GM18909 (cell line): ENCODE data around the gene CIC.

Source experiments
- ATAC-seq: cut with Tn5 transposase; IDR thresholded peaks from one replicate; pipeline ENCODE4 v1.9.1; 2021; ENCODE audit warnings: mild to moderate bottlenecking; ENCODE audit not compliant: unreplicated experiment, poor library complexity

Gene CIC

DNA sequence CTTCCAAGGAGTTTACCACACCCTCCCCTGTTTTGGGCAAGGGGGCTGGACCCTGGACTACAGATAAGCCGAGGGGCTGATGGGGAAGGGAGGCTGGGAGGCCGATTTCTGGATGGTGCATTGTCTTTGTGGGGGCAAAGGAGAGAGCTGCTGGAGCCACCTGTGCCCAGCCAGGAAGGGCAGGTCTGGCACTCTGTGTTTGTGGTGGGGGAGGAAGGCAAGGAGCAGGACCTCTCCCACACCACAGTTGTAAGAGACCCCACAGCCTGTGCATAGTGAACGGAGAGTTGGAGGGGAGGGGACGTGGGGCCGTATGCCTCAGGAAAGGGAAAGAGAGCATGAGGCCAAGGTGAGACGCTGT lies 16.9 kb downstream of the CIC start:
- no peak for ATAC-seq

GRCh38 chr19:42286349-42287016 lies 17.4 kb downstream of the CIC start:
- ATAC-seq, result no peak

DNA sequence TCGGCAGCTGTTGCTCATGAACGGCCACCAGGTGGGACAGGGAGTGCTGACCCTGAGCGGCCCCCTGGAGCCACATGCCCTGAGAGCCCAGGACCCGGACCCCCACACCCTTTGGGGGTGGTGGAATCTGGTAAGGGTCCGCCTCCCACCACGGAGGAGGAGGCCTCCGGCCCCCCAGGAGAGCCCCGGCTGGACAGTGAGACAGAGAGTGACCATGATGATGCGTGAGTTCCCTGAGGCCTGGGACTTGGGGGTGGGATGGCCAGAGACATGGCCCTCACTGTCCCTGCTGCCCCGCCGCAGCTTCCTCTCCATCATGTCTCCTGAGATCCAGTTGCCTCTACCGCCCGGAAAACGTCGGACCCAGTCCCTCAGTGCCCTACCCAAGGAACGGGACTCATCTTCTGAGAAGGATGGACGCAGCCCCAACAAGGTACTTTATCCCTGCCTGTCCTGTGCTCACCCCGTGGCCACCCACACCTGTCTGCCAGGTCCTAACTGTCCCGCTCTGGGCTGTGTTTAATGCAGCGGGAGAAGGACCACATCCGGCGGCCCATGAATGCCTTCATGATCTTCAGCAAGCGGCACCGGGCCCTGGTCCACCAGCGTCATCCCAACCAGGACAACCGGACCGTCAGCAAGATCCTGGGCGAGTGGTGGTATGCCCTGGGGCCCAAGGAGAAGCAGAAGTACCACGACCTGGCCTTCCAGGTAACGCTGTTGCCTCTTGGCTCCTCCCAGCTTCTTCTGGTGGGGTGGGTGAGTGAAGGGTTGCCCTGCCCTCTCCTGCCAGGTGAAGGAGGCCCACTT lies 18.2 kb downstream of the CIC start:
- ATAC-seq, result no peak

GRCh38 chr19:42287827-42288107 lies 18.7 kb downstream of the CIC start:
- ATAC-seq, result no peak

DNA sequence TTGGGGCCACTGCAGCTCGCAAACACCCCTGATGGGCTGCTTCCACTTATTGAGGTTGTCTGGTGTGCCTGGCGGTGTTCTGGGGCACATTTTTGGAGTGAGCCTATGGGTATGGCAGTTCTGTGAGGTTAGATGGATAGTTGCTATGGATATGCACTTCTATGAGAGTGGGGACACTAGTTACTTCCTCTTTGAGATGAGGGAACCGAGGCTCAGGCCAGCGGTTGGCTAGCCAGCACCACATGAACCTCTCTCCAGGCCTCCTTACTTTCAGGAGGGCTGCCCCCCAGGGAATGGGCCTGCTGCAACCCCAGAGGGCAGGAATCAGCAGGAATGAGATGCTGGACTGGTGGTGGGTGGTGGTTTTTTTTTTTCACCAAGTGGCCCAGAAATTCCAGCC lies 19.3 kb downstream of the CIC start:
- ATAC-seq, result no peak

GRCh38 chr19:42288881-42289555 lies 20.0 kb downstream of the CIC start:
- no peak for ATAC-seq

GRCh38 chr19:42289556-42290041 lies 20.5 kb downstream of the CIC start:
- ATAC-seq, result no peak

- no peak for ATAC-seq
Observed at GRCh38 chr19:42290136-42290522, 21.1 kb downstream of the CIC start.

DNA sequence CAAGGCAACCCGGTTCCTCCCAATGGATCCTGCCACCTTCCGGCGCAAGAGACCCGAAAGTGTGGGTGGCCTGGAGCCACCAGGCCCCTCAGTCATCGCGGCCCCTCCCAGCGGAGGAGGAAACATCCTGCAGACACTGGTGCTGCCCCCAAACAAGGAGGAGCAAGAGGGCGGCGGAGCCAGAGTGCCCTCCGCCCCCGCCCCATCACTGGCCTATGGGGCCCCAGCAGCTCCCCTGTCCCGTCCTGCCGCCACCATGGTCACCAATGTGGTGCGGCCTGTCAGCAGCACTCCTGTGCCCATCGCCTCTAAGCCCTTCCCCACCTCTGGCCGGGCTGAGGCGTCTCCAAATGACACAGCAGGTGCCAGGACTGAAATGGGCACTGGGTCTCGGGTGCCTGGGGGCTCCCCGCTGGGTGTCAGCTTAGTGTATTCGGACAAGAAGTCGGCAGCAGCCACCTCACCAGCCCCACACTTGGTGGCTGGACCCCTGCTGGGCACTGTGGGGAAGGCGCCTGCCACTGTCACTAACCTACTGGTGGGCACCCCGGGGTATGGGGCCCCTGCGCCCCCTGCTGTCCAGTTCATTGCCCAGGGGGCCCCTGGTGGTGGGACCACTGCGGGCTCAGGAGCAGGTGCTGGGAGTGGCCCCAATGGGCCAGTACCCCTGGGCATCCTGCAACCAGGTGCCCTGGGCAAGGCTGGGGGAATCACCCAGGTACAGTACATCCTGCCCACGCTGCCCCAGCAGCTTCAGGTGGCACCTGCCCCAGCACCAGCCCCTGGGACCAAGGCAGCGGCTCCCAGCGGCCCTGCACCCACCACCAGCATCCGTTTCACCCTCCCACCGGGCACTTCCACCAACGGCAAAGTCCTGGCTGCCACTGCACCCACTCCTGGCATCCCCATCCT lies 21.7 kb downstream of the CIC start:
- no peak for ATAC-seq

DNA sequence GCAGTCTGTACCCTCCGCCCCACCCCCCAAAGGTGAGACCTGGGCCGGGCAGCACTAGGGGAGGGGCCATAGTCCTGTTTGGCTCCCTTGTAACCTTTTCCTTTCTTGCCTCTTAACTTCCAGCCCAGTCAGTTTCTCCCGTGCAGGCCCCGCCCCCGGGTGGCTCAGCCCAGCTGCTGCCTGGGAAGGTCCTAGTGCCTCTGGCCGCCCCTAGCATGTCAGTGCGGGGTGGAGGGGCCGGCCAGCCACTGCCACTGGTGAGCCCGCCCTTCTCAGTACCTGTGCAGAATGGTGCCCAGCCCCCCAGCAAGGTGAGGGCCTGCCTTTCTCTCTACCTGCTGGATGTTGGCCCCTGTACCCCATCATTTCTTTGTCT lies 22.4 kb downstream of the CIC start:
- no peak for ATAC-seq

DNA sequence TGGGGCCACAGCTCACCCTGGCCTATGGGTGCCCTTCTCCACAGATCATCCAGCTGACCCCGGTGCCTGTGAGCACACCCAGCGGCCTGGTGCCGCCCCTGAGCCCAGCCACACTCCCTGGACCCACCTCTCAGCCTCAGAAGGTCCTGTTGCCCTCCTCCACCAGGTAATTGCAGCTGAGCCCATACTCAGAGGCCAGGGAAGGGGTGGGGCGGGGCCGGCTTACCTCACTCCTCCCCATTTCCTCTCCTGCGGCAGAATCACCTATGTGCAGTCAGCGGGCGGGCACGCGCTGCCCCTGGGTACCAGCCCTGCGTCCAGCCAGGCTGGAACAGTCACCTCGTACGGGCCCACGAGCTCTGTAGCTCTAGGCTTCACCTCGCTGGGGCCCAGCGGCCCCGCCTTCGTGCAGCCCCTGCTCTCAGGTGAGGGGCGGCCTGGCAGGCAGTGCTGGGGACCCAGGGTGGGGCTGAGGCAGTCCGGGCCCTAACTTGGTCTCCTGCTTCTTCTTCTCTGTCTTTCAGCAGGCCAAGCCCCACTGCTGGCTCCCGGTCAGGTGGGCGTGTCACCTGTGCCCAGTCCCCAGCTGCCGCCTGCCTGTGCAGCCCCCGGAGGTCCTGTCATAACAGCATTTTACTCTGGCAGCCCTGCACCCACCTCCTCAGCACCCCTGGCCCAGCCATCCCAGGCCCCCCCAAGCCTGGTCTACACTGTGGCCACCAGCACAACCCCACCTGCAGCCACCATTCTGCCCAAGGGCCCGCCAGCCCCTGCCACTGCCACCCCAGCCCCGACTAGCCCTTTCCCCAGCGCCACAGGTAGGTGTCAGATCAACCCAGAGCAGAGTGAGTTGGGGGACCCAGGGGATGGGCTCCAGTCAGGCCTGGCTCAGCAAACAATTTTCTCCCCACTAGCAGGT lies 23.2 kb downstream of the CIC start:
- no peak for ATAC-seq

GRCh38 chr19:42292963-42293362 lies 23.9 kb downstream of the CIC start:
- no peak for ATAC-seq

DNA sequence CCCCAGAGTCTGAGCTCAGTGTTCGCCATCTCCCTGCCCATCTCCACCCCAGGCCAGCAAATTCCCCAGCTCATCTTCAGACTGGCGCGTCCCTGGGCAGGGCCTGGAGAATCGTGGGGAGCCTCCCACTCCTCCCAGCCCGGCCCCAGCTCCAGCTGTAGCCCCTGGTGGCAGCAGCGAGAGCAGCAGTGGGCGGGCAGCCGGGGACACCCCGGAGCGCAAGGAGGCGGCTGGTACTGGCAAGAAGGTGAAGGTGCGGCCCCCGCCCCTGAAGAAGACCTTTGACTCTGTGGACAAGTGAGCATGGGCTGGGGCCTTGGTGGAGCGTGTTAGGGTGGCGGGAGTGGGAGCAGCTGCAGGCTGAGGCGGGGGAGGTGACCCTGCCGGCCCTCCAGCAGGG lies 24.5 kb downstream of the CIC start:
- ATAC-seq, result no peak

- no peak for ATAC-seq
Observed at GRCh38 chr19:42293948-42294347, 24.9 kb downstream of the CIC start.

DNA sequence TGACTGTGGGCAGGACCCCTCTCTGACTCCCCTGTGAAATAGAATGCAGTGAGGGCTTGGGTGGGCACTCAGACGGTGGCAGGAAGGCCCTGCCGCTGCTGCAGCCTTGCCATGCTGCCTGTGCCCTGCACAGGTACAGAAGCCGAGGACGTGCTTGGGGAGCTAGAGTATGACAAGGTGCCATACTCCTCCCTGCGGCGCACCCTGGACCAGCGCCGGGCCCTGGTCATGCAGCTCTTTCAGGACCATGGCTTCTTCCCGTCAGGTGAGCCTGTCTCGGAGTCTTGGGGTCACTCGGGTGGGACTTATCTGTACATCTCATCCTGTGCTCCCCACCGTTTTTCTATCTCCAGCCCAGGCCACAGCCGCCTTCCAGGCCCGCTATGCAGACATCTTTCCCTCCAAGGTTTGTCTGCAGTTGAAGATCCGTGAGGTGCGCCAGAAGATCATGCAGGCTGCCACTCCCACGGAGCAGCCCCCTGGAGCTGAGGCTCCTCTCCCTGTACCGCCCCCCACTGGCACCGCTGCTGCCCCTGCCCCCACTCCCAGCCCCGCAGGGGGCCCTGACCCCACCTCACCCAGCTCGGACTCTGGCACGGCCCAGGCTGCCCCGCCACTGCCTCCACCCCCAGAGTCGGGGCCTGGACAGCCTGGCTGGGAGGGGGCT lies 25.6 kb downstream of the CIC start:
- ATAC-seq, result no peak

GRCh38 chr19:42295342-42295741 lies 26.3 kb downstream of the CIC start:
- ATAC-seq, result no peak

GRCh38 chr19:42295831-42296525 lies 26.9 kb downstream of the CIC start:
- peak; percentile 65 for ATAC-seq

DNA sequence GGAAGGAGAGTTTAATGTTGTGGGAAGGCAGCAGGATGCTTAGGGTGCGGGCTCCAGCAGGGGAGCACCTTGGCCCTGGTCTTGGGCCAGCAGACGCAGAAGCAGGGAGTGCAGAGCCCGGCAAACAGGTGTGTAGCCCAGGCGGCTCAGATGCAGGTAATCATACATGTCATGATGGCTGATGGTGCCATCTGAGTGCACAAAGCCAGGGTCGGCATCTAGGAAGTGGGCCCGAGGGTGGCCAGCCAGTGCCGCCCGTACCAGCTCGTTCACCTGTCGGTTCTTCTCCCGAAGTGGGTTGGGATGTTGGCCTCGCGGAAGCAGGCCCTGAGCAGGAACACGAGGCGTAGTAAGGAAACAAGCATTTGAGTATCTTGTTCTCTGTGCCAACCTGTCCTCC lies 28.0 kb downstream of the CIC start:
- ATAC-seq, result no peak
